ENCODE measurements around the gene ACSM6. TPM values are rescaled to one million over a fixed set of nuclear protein-coding genes. Genes with fewer than 3 reads are reported as not detected.

ACSM6 gene
- total and polyA plus RNA-seq, 2 of the 8 experiments (the other 6 are each of a cell fraction or from before 2014, with no cell fraction given): 0.33 TPM; not detected in 1

DNA sequence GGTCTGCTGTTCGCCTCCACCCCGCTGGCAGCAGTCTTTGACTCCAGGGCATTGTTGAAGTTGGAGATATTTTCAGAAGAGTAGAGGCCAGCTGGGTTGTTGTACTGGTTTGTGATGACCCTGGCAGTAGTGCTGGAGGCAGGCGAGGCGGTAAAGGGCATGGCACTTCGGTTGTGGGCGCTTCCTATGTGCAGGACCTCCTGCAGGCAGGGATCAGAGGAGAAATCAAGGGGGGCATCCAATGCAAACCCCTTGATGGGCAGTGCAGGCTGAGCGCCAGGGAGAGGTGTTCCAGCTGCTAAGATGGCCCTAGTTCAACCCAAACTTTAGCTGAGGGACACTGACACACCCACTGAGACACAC, 69.8 kb downstream of the ACSM6 start:
- CTCF ChIA-PET (ENCODE audit: partially characterized antibody): interaction anchor here (1.2 to 7.3 kb wide), 6 partner anchors 17 to 112 kb away, joined by 4 to 52 read pairs (median 8); no protein-coding TSS in a partner anchor
- no peak for TF ChIP-seq RXRA (IDR thresholded peaks at IDR 0.05; ENCODE audit: insufficient read depth, low read depth, low read length)
- TF ChIP-seq TBP (IDR thresholded peaks at IDR 0.05; ENCODE audit: low read depth, low read length): no peak
- TF ChIP-seq BRCA1 (IDR thresholded peaks at IDR 0.05; ENCODE audit: low read depth, low read length): no peak
- no peak for TF ChIP-seq ASH2L (IDR thresholded peaks at IDR 0.05; ENCODE audit: low read length)
- TF ChIP-seq SRF (IDR thresholded peaks at IDR 0.05; ENCODE audit: low read depth, low read length): no peak
- no peak for TF ChIP-seq NANOG (IDR thresholded peaks at IDR 0.05; ENCODE audit: insufficient read depth, low read depth, low read length, poor library complexity, severe bottlenecking)
- TF ChIP-seq EGR1 (IDR thresholded peaks at IDR 0.05; ENCODE audit: borderline replicate concordance, low read depth, low read length): no peak
- no peak for TF ChIP-seq TAF1 (IDR thresholded peaks at IDR 0.05; ENCODE audit: low read depth, low read length)
- no peak for TF ChIP-seq NRF1 (IDR thresholded peaks at IDR 0.05; ENCODE audit: low read depth, low read length)
- TF ChIP-seq RNF2 (IDR thresholded peaks at IDR 0.05; ENCODE audit: borderline replicate concordance, low read depth, low read length, missing control alignments, poor library complexity, severe bottlenecking): no peak
- TF ChIP-seq HDAC6 (IDR thresholded peaks at IDR 0.05; ENCODE audit: low read depth, low read length): no peak
- no peak for TF ChIP-seq E2F6 (IDR thresholded peaks at IDR 0.05)
- no peak for TF ChIP-seq TAF7 (optimal IDR thresholded peaks at IDR 0.05; ENCODE audit: borderline replicate concordance, low read depth, low read length)

More for the DNA sequence above, 69.8 kb downstream of the ACSM6 start:
- H3K14ac ChIP-seq (ENCODE audit: insufficient read length): no peak overlapping the region
- H2BK15ac ChIP-seq (ENCODE audit: low read length): no peak overlapping the region
- H4K5ac ChIP-seq (ENCODE audit: insufficient read length, low read depth, low read length): peak overlapping the region; percentile 30
- H2AFZ ChIP-seq (ENCODE audit: low read length): no peak overlapping the region
- peak overlapping the region; percentile 70 for H3K4ac ChIP-seq (replicated peaks; ENCODE audit: insufficient read length, low read depth, low read length)
- H3K4me1 ChIP-seq (replicated peaks in 1 of 4; ENCODE audit: control insufficient read depth in 3 of 4, insufficient read depth in 4 of 4, low read length in 3 of 4): peaks cover 6 to 31% (median 15%) of the 10 kb centered on the region in 4 experiments
- H3K23ac ChIP-seq (ENCODE audit: insufficient read length): no peak overlapping the region
- no peaks in the 10 kb centered on the region for H4K20me1 ChIP-seq (replicated peaks in 1 of 2; ENCODE audit: control insufficient read depth in 1 of 2, insufficient read depth in 2 of 2, low read length in 2 of 2)
- POLR2A ChIA-PET (ENCODE audit: partially characterized antibody): interaction anchor here (1.4 to 2.6 kb wide), 4 partner anchors 11 to 34 kb away, joined by 6 to 17 read pairs (median 9); no protein-coding TSS in a partner anchor
- peak overlapping the region; percentile 97 for H2BK12ac ChIP-seq (ENCODE audit: low read depth, low read length)
- H2AK5ac ChIP-seq (ENCODE audit: low read depth, low read length): peak overlapping the region; percentile 91
- peak overlapping the region; percentile 59 to 69 for H3K4me2 ChIP-seq (ENCODE audit: insufficient read depth in 1 of 2, low read depth in 2 of 2, low read length in 2 of 2)
- peaks cover 3% of the 10 kb centered on the region; the same call in 1 of the 2 replicates for H3K79me1 ChIP-seq (ENCODE audit: low read depth, low read length)
- H4K8ac ChIP-seq (ENCODE audit: extremely low read depth, insufficient read depth, low read length): no peak overlapping the region; the same call in 1 of the 2 replicates
- 0 out of 7 replicates have a peak overlapping the region, but pooled peaks of 1 of the 4 experiments have one; percentile 6 for H3K9ac ChIP-seq (replicated peaks in 1 of 4; ENCODE audit: extremely low read depth in 1 of 4, low read depth in 3 of 4, low read length in 3 of 4)
- peaks cover 7 to 82% (median 28%) of the 10 kb centered on the region in 4 experiments for H3K36me3 ChIP-seq (ENCODE audit: control insufficient read depth in 2 of 4, insufficient read depth in 4 of 4, low read length in 3 of 4)
- 79% methylated on average over 7 of the region's 7 CpGs; no CpG with 5 or more reads in 1 of the 2 experiments for WGBS, 2 experiments (ENCODE audit: extremely low coverage in 1 of 2, insufficient coverage in 1 of 2, insufficient read length in 1 of 2, insufficient replicate concordance in 2 of 2, low coverage in 1 of 2, low lambda C conversion rate in 2 of 2, missing lambda C conversion rate in 1 of 2)
- H3K9me3 ChIP-seq (ENCODE audit: insufficient read depth in 2 of 2, low read depth in 1 of 2, low read length in 1 of 2): no peaks in the 10 kb centered on the region
- H3K27ac ChIP-seq (ENCODE audit: low read depth, low read length): peak overlapping the region; percentile 41
- FAIRE-seq: no peak
- H3K56ac ChIP-seq (replicated peaks; ENCODE audit: insufficient read length, low read depth, low read length): no peak overlapping the region
- H3K23me2 ChIP-seq (ENCODE audit: low read depth, low read length): no peaks in the 10 kb centered on the region
- DNase-seq (ENCODE audit: low read depth in 1 of 2, low spot score in 2 of 2): peak in 1 of 2 experiments; percentile 43
- peak overlapping the region; percentile 81 for H4K91ac ChIP-seq (replicated peaks; ENCODE audit: insufficient read length, low read length)
- H3K79me2 ChIP-seq (ENCODE audit: control insufficient read depth in 1 of 2, insufficient read depth in 2 of 2, low read length in 2 of 2): peaks cover 0 to 5% of the 10 kb centered on the region in 2 experiments; a peak in 1 of 4 replicates
- H2BK5ac ChIP-seq (ENCODE audit: low read depth, low read length): peak overlapping the region; percentile 94; the same call in 1 of the 2 replicates
- H3K27me3 ChIP-seq (replicated peaks in 1 of 4; ENCODE audit: control insufficient read depth in 3 of 4, extremely low read depth in 1 of 4, insufficient read depth in 3 of 4, low read length in 3 of 4): no peaks in the 10 kb centered on the region
- H2BK20ac ChIP-seq (ENCODE audit: low read length): peak overlapping the region; percentile 98
- peak overlapping the region in 1 of 4 experiments; percentile 13; a peak in 2 of 8 replicates for H3K4me3 ChIP-seq (ENCODE audit: extremely low read depth in 1 of 4, insufficient read depth in 2 of 4, low read depth in 3 of 4, low read length in 4 of 4)
- peak overlapping the region; percentile 47 for H2BK120ac ChIP-seq (replicated peaks; ENCODE audit: low read depth, low read length)
- peak overlapping the region; percentile 60 for H3K18ac ChIP-seq (ENCODE audit: extremely low read depth, low read length)

All from H1 (cell line).